T1000 (cell line): ENCODE results near the gene ANO6.

ENCODE experiments used
- DNase-seq: peaks from one replicate; lab custom pipeline; 2025; ENCODE audit warnings: mixed read lengths; lab: John Stamatoyannopoulos, UW

ANO6 gene

DNA sequence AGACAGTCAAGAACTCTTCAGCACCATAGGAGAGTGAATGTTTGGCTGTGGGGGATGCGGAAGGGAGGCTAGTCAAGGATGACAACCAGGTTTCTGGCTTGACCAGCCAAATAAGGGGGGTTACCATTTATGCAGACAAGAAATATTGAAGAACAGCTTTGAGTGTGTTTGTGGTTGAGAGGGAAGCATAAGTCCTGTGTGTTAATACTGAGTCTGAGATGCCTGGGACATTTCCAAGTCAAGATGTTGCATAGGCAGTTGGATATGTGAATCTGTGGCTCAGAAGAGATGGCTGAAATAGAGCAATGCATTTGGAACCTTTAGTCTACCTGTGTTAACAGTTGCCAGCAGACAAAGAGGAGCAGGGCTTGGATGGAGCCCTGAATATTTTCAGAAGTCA lies 66.1 kb downstream of the ANO6 start:
- no peak for DNase-seq

DNA sequence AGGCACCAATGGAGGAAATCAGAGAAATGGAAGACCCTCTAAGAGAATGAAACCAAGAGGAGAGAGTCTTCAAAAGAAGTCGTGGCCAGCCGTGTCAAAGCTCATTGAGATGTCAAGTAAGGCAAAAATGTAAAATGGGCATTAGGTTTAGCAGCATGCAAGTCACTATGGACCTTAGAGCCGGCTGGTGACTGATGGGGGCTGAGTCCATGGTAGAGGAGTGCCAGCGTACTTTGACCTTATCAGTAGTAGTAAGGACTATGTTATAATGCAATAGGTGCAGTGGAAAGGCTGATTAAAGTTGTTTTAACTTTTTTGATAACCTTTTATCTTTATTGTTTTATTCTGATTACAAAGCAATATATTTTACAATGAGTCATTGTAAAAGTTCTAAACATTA lies 66.5 kb downstream of the ANO6 start:
- DNase-seq: no peak

DNA sequence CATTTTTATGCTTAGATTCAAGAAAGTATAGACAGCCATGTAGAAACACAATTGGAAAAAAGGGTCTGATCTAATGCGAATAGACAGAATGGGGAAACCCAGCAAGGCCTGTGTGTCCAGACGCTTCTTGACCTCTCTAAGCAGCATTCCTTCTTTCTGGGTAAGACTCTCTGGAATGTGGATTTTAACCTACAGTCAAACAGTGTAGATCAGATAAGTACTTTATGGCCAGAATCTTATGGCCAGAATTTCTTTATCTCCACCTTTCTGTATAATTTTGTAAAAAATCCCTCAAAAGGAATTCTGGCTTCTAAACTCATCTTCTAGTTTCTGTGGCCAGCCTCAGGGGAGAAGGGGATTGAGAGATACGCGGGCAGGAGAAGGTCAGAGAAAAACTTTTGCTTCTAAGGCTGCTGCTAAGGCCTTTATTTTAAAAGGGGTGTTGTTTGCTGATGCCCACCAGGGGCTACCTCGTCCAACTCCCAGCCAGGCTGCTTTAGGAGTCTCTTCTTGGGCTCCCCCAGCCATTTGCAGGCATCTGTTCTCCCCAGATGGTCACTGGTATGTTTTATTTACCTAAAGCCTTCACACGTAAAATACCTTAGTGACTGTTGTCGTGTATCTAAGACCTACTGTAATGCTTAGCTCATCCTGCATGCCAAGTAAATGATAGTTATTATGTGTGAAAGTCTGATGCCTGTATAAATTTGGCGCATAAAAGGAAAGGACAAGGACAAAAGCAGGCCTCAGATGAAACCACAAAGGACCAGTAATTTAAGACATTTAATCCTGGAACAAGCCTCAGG lies 68.4 kb downstream of the ANO6 start:
- peak; percentile 80 for DNase-seq

DNA sequence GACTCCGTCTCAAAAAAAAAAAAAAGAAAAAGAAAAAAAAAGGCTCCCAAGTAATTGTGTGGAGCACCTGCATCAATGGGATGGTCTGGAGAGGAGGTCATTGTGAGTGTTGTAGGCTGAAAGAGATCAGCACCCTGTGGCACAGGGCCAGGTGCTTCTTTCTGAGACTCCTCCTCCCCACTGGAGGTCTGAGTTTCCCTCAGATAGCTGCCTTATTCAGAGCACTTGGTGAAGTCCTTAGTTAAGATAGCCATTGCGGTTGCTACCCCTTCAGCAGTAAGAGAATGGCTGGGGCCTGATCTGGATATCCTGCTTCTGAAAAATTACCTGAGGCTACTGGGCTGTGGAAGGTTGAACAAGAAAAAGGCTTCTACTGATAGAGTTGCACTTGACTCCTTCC lies 69.8 kb downstream of the ANO6 start:
- DNase-seq: no peak

DNA sequence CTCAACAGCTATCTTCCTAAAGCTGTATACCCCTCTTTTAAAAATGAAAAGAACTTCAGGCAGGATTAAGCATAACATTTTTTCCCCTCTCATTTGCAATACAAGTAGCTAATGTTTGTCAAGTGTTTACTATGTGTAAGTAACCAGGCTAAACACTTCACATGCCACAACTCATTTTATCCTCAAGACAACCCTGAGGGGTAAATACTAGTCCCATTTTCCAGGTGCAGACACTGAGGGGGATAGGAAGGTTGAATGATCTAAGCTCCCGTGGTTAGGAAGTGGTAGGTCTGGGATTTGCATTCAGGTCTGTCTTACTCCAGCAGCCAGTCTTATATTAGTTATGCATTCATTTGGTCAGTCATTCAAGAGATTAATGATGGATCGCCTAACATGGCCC lies 70.7 kb downstream of the ANO6 start:
- DNase-seq: no peak

DNA sequence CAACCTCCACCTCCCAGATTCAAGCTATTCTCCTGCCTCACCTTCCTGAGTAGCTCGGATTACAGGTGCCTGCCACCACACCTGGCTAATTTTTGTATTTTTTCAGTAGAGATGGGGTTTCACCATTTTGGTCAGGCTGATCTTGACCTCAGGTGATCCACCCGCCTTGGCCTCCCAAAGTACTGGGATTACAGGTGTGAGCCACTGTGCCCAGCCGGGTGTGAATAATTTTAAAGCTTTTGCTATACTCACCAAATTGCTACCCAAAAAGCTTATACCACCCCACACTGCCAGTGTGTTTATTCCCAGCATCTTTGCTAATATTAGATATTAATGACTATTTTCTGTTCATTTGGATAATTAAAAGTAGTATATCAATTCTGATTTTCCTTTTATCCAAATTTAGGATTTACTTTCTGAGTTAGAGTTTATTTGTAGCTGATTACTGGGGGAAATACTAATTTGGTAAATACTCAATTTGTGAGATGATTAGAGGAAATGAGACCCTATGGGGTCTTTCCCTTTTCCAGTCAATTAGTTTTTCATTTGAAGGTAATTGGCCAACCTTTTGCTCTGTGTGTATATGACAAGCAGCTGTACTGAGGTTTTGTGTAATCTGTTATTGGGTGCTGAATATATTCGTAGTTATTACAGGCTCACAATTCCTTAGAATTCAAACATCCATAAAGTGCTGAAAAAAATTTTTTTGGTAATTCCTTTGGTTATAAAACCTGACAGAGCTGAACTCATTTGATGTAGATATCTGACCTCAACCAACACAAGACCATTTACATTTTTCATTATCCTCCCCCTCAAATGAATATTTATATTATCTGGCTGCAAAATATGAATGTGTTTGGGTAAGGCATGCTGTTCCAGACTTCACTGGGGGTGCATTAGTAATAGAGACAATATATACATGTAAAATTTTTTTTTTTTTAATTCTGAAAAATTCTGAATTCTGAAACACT lies 73.6 kb downstream of the ANO6 start:
- DNase-seq: no peak

DNA sequence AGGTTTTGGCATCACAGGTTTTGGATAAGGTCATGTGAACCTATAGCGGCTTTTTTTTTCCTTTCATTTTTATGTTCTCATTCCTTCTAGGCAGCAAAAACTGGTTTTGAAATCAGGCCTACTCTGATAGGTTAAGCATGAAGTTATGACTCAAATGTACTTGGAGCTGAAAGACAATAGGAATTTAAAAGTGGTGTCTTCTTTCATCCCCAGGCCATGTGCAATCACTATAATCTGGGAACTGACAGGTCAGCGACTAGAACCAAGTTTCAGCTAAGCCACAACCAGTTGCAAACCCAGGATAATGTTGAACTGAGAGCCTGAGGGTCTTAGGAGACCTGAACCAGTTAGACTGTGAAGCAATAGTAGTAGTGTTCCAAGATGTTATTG lies 74.3 kb downstream of the ANO6 start:
- DNase-seq: no peak

DNA sequence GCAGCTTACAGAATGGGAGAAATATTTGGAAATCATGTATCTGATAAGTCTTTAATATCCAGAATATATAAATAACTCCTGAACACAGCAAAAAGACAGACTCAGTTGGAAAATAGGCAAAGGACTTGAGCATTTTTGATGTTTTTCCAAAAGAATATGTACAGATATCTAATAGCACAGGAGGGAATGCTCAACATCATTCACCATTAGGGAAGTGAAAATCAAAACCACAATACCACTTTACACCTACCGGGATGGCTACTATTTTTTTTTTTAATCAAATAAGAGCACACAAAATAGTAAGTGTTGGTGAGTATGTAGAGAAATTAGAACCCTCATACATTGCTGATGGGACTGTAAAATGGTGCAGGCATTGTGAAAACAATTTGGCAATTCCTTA lies 75.6 kb downstream of the ANO6 start:
- no peak for DNase-seq

DNA sequence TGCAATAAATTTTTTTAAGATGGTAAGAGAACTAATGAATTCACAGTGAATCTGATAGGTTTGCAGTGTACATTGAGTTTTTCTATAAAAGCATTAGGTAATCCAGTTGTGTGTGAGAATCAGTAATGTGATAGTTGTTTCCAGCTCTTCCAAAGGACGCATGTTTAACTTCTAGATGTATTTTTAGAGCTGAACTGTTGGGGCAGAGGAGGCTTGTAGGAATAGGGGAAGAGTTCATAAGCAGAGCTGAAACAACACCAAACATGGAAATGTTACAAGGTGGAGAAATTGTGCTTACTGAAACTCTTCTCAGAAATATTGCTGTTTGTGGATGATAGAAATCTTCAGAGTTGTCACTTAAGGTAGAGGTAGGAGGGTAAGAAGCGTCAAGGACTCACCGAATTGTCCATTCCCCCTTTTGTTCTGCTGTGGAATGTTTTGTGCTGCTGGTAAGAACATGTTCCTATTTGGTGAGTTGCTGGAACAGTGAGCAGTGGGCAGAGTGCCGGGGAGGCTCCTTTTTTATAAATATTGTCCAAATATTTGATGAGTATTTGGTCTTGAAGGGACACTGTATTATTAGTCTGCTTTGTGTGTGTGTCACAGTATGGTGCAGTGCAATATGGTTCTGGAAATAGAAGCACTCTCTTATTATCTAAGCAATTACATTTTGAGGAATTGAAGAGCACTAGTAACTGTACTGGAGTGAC lies 76.7 kb downstream of the ANO6 start:
- DNase-seq: no peak

DNA sequence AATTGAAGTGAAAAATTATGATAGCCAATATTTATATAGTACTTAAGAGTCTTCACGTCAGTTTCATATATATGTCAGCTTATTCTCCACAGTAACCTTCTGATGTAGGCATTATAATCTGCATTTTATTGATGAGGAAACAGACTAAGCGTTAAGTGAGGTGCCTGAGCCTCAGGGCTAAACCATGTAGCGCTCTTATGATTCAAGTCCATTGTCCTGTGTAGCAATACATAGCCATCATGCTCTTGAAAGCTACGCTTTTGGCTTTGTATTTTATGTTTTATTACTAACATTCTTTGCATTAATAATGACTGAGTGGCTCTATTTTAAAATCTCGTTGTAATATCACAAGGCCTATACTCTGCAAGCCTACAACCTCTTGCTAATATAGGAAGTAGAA lies 79.0 kb downstream of the ANO6 start:
- no peak for DNase-seq

DNA sequence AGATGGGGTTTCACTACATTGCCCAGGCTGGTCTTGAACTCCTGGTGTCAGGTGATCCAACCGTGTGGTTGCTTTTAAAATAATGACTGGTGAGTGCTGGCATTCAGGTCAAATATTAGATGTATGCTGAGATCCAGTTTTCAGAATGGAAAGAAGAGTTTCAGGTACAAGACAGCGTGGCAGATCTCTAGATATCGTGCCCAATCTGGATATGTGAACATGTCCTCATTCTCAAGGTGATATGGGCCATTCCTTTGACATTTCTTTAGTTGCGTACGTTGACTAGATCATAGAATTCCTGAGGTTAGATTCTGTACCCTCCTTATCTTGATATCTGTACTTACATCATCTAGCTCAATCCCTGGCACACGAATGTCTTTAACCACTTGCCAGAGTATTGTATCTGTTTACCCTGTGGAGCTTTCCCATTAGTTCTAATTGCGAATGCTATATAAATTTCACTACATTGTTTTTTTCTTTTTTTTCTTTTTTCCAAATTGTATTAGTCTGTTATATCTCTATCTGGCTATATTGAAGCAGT lies 80.2 kb downstream of the ANO6 start:
- DNase-seq: no peak

DNA sequence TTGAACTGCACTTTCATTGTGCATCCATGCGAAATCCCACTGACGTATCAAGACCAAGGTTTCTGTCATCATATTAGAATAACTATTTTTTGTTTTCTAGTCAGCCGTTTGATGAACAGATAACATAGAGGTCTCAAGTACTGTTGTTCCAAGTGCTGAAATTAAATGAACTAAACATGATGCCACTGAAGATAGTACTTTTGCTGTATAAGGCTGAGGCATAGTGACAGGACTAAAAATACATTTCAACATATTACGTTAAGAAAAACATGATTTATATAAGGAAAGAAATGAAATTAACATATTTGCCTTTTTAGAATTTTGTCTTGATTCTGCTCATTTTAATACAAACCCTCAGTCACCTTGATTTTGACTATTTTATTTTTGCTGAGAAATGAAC lies 82.2 kb downstream of the ANO6 start:
- no peak for DNase-seq

DNA sequence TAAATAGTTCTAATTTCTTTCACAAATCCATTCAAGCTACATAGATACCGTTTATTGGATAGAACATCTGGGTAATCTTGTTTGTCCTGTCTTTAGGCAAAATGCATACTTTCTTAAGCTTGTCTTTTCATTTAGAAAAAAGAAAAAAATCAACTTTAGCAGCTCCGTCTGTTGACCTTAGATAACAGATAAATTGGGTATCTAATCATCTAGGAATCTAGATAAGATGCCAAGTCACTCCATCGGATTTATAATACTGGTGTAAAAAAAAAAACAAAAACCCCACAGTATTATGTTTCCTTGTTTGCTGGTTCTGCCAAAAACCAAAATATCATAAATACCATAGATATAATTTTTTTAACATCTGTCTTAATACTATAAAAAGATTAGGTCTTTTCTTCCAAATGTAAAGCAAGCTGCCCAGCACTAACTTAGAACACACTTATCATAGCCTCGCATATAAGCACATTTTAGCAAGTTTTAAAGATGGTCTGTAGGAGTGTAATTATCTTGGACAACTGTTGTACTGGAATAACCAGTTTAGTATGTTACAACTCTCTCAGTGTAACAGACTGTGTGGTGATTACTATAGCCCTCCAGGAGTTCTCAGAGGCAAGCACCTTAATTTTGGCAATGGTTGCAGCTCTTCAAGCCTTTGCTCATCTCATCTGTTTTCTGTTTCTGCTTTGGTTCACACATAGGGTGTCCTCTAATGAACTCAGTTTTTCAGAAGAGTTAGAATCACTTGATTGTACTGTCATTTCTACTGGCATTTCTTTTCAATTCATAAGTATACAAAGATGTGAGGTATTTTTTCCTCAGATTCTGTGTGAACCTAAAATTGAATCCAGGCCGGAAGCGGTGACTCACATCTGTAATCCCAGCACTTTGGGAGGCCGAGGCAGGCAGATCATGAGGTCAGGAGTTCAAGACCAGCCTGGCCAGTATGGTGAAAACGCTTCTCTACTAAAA lies 83.1 kb downstream of the ANO6 start:
- no peak for DNase-seq

DNA sequence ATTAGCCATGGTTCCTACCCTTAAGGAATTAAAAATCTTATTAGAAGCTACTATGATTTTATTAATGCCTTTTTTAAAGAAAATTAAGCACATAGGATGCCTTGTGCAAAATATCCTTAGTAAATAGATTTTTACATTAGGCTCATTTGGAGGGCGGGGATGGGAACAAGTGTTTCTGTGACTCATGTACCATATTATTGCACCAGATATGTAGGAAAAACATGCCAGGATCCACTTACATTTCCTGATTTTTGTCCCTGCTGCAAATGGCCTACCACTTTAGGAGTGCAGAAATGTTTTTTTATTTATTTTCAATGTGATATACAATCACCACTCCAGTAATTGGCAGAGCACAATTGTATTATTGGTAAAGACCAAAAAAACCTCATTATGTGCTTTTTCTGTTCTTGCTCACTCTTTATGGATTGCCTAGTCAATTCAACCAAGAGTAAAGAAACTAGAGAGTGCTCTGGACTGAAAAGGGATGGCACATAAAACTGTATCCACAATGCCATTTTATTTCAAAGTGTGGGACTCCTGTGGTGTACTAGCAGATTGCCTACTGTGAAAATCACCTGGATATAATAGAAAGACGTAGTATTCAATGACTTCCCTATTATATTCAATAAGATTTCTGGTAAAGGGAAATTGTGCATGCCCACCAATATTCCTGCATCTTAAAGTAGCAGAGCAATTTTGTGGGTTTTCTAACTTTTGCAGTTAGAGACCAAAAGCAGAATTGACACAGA lies 86.9 kb downstream of the ANO6 start:
- DNase-seq: no peak

DNA sequence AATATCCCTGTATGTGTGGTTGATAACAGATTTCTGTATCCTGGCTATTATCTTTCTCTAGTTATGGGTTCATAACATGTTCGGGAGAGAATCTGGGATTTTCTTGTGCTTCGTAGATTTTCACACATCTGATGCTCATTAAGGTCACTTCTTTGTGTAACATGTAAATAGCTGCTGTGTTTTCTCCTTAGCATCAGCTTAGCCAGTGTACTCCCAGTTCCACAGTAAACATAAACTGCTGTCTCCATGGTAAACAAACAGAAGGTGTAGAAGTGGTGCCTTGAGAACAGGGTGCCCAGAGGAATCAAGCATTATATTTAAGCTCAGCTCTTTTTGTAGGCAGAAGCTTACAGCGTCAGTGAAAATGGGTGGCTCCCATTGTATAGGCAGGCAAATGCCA lies 88.0 kb downstream of the ANO6 start:
- DNase-seq: no peak

DNA sequence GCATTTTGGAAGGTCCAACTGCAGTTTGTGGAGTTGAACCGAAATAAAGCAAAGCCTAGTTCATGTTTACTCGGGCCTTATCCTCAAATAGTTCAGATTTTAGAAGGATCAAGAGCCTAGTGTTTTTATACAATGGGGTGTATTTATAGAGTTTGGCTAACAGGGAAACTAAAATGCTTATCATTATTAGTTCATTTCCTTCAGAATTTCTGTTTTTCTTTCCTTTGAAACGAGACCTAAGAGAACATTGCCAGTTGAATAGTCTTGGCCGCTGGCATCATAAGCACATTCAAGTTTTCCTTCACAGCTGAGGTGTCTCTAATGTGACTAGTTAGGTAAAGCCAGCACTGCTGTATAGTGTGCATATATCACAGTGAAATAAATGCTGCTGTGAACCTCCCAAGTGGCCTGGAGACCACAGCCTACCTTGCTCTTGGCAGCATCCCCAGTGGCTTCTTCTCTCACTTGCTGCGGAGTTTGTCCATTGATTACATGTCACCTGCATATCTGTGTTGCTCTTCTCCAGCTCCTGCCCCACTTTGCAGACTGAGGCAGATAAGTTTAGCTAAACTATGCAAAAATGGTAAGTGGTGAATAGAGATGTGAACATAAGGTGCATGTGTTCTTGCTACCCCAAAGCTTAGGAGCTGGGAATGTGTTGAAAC lies 88.8 kb downstream of the ANO6 start:
- DNase-seq: no peak

DNA sequence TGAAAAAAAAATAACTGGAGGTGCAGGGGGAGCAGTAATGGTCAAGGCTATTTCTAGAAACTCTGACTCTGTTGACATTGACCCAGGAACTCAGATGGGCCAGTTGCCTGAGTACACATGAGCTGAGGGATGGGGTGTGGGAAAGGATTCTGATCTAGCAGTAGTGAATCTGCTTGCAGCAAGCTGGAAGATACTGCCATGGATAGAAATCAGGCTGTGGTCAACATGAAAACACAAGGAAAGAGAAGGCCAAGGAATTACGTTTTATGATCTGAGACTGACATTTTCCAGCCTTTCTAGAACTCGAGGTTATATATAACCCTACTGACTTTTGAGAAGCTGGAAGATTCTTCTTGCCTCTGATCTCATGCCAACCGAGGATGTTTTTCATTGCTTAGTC lies 90.0 kb downstream of the ANO6 start:
- DNase-seq: no peak

DNA sequence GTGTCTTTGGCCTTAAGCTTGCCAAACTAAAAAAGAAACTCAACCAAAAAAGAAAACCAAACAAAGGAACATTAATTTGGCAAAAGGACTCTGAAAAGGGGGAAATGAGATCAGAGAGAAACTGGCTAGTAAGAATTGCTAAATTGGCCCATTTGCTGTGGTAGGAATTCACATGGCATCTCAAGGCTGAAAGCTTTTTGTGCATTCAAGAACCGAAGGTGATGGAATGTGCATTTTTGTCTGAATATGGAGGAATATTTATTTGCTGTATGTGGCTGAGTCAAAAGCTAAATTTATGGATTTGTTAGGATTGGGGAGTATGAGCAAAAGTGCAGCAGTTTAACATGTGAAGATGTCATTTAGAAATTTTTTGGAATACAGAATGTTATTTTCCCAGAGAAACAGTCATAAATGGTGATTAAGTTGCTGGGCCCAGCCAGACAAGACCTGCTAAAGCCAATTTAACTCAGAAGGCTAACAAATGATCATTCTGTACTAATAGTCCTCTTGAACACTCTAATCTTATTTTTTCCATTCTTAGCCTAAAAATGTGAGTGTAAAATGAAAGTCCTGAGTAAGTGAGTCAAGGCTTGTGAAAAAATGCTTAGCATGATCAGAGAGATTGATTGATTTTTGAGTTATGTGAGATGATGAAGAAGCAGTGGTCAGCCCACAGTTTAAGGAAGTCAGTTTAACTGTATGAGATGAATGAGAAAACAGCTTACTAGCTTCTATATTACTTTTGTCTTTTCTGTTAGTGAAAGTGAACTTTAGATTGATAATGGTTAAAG lies 94.1 kb downstream of the ANO6 start:
- no peak for DNase-seq

DNA sequence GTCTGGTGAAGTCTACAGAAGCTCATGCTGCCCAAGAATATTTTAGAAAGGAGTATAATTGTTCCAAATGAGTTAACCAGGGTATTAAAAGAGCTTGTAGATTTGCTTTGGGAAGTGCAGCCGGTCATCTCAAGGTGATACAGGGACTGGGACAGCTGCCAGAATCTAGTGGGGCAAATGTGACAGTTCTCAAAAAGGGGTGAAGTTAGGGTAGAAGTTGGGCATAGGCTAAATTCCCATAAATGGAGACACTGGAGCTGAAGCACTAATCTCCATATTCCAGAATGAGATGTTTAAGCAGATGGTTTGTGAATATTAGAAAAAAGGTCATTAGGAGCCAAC lies 94.7 kb downstream of the ANO6 start:
- no peak for DNase-seq
